HL-60/S4 (cell line): ENCODE measurements around the gene AMD1.

ENCODE experiments used
- in situ Hi-C: fragments of 300-500 bp; cut with MboI; formaldehyde crosslinking; loops from 2 replicates; pipeline ENCODE4 v1.14.3; 2022; ENCODE audit warnings: low sequenced_read_pairs

AMD1 gene

DNA sequence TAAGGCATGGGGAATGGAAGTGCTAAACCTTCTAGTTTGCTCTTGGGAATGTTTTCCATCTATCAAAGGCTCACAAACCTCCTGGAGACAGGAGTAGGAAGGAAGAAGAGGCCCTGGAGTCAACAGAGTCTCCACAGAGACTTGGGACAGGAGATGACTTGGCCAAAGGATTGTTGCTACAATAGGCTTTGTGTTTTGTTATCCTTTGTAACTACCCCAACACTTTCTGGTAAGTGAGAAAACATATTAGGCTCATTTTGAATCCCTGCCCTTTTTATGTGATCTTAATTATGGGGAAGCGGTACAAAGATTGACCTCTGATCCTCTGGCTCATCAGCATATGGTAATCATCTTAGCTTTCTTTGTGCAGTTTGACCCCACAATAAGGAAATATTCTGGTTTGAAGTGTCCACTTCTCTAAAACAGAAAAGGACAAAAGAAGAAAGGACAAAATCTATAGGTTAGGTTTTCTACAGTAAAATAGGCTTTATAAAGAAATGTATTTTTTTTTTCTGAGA lies 59.9 kb downstream of the AMD1 start:
- in situ Hi-C loops, result no loop called here

- in situ Hi-C loops, result no loop called here
Measured at GRCh38 chr6:110935171-110935570, 60.6 kb downstream of the AMD1 start.

- in situ Hi-C loops, result no loop called here
Measured at GRCh38 chr6:110938171-110938570, 63.6 kb downstream of the AMD1 start.

DNA sequence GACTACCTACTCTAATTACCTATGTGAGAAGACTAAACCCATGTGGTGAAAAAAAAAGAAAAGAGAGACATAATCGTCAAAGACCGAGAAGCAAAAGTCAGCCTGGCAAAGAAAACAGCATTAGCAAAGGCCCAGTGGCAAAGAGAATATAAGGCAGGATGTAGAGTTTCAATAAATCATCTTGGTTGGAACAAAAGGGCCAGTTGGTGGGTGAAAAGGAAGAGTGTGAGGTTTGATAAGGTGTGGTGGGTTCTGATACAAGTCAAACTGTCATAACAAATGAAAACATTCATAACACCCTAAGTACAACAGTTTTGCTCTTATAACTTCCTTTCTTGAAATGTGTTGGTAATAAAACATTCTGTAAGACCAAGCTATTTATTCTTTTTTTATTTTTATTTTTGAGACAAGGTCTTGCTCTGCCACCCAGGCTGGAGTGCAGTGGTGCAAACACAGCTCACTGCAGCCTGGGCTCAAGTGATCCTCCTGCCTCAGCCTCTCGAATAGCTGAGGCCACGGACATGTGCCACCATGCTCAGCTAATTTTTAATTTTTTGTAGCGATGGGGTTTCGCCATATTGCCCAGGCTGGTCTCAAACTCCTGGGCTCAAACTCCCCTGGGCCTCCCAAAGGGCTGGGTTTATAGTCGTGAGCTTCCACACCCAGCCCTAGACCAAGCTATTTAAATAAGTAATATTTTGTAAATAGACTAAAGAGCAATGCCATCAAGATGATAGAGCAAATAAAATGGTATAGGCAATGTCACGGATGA lies 65.0 kb downstream of the AMD1 start:
- in situ Hi-C loops, result no loop called here

DNA sequence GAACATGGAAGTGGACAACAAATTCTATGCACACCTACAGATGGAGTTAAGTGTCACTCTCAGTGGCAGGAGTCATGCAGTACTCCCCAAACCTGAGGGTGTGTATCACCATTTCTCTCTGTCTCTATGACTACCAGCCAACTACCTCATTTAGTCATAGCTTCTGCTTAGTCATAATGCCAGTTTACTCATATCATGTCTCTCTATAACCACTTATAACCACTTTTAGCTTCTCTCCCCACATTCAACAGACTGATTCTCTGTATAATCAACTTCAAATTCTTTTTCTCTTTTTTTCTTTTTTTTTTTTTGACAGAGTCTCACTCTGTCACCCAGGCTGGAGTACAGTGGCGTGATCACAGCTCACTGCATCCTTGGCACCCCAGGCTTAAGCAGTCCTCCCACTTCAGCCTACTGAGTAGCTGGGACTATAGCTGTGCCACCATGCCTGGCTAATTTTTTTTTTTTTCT lies 70.1 kb downstream of the AMD1 start:
- in situ Hi-C loops, result loop anchor here (5.0 kb wide), 1 partner anchor 267 kb away; no protein-coding TSS in a partner anchor
